GM11168 (cell line): ENCODE measurements around the gene LCE1E.

Source experiments
- in situ Hi-C: fragments of 300-500 bp; cut with MboI; formaldehyde crosslinking; loops from one replicate; pipeline ENCODE4 v1.12.0; 2022; ENCODE audit warnings: low sequenced_read_pairs; ENCODE audit not compliant: unreplicated experiment

The LCE1E gene

DNA sequence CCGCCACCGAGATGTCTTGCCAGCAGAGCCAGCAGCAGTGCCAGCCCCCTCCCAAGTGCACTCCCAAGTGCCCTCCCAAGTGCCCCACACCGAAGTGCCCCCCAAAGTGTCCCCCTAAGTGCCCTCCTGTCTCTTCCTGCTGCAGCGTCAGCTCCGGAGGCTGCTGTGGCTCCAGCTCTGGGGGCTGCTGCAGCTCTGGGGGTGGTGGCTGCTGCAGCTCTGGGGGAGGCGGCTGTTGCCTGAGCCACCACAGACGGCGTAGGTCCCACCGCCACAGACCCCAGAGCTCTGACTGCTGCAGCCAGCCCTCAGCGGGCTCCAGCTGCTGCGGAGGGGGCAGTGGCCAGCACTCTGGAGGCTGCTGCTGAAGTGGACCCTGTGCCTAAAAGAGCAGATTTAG is 9.7 kb upstream of the LCE1E start:
- in situ Hi-C loops, result no loop called here

DNA sequence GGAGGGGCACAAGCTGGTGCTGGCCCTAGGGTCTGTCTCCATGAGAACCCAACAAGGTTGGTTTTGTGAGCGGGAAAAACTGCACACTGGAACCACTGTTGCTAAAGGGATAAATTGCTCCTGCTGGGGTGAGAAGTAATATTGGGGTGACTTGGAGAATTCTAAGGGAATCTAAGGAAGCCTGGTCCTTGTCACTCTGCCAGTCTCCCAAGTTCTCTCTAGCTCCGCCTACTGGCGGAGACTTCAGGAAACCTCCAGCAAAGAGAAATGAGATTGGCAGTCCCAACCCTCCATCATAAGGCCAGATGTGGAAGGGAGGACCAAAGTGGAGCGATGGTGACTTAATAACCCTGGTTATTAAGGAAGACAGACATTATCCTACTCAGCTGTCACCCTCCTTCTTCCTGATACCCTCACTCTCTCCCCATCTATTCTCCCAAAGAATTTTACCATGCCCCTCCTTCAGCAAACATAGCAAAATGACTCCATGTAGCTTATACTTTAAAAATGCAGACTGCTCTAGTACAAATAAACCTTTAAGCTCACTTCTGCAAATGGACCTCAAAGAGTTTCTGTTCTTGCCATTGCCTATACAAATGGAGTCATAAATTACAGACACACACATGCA is 8.4 kb upstream of the LCE1E start:
- in situ Hi-C loops, result no loop called here

DNA sequence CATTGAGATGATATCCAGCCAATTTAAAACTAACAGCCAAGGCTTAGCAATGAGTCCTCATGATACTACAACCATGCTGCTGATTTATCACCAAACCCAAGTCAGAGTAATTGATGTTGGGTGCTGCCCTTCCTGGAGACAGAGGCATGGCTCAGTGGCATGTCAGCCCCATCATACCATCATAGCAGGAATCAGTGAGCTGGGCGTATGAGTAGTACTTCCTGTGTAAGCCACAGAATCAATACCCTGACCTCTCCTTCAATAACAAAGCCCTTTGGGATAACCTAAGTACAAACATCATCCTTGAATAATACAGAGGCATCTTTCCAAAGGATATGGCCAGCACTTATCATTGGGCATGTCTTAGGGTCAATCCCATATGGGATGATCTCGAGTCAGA is 3.0 kb upstream of the LCE1E start:
- in situ Hi-C loops, result no loop called here

DNA sequence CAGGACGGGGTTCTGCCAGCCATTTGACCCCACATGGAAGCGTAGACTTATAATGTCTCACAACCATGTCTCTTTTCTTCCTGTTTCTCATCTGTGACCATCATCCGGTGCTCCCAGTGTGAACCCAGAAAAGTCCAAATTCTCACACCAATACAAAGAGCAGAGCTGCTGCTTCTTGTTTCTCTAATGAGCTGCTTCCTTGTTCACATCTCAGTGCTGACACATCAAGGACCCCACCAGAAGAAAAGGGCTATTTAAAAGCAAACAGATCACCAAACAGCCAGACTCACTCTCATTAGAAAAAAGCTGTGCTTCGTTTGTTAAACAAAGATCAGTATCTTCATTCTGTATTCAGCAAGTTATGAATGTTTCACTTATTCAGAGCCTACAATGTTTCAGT is 9.6 kb downstream of the LCE1E start:
- in situ Hi-C loops, result no loop called here

DNA sequence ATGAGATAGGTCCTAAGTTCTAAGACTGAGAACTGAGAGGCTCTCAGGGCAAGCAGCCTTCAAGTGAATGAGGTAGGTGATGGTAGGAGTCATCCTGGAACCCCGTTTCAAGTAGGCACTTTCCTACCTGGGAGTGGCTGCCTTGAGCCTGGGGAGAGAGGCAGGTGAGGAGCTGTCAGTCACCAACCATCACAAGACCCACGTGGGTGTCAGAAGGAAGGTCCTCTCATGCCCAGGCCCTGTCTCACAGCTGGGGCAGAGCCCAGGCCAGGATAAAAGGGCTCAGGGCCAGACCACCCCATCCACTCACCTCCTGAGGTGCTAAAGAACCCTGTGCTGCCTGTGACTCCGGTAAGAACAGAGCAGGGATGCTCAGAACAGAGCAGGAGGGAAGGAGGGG is 10.4 kb downstream of the LCE1E start, which contains the start of gene LCE1D:
LCE1D (plus strand) TSS at position 301 of the 400 bp plus-strand sequence. CDS start 1,074 bp downstream, outside the sequence.
- in situ Hi-C loops, result no loop called here

DNA sequence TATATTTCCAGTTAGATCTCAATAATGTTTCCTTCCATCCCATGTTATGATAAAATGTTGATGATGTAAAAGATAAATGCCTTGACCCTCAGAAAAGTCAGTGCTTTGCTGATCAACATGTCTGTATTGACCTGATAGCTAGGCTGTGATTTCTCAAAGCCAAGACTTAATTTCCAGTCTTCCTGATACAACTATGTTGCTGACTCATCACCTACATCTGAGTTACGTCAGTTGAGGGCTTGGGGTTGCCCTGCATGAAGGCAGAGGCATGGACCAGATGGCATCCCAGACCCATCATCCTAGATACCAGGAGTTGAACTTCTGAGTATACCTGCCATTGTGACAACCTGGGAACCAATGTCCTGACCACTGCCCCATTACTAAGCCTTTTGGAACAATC is 15.3 kb downstream of the LCE1E start:
- in situ Hi-C loops, result no loop called here

DNA sequence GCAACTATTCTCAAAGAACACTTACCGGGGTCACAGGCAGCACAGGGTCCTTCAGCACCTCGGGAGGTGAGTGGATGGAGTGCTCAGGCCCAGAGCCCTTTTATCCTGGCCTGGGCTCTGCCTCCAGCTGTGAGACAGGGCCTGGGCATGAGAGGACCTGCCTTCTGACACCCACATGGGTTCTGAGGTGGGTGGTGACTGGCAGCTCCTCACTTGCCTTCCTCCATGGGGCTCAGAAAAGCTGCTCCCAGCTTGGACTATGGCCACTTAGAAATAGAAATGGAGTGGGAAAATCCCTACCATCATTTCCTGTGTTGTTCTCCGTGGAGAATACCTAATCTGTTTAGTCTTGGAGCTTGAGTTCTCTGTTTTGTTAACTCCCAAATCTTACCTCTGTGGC is 20.5 kb downstream of the LCE1E start, which contains the start of gene LCE1C:
LCE1C (minus strand) TSS at position 76 of the 400 bp plus-strand sequence. CDS start 1,173 bp downstream, outside the sequence.
- in situ Hi-C loops, result no loop called here

DNA sequence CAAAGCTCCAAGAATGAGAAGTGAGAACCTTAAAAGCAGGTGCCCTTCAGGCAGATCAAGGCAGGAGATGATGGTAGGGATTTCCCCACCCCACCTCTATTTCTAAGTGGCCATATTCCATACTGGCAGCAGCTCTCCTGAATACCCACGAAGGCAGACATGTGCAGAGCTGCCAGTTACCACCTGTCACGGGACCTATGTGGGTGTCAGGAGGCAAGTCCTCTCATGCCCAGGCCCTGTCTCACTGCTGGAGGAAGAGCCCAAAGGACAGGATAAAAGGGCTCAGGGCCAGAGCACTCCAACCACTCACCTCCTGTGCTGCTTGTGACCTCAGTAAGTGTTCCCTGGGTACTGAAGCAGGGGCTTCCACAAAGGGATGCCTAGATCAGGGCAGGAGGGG is 25.0 kb downstream of the LCE1E start:
- in situ Hi-C loops, result no loop called here

DNA sequence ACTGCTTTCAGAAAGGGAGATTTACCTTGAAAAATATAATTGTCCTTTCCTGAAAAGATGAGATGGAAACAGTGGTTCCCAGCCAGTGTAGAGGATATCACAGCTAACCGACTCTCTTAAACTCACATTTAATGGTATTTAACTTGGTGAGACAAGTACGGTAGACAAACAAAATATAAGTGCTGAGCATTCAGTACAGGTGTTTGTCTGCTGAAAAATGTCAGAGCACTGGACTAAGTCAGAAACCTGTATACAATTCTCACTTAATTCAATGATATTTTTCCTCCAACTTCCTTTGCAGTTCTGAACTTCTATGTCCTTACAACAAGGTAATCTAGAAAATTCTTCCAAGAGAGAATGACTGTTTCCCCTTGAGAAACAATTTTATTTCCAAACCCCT is 25.6 kb downstream of the LCE1E start, which contains the start of gene LCE1B:
LCE1B (plus strand) TSS at position 301 of the 400 bp plus-strand sequence. CDS start 476 bp downstream, outside the sequence.
- in situ Hi-C loops, result no loop called here

DNA sequence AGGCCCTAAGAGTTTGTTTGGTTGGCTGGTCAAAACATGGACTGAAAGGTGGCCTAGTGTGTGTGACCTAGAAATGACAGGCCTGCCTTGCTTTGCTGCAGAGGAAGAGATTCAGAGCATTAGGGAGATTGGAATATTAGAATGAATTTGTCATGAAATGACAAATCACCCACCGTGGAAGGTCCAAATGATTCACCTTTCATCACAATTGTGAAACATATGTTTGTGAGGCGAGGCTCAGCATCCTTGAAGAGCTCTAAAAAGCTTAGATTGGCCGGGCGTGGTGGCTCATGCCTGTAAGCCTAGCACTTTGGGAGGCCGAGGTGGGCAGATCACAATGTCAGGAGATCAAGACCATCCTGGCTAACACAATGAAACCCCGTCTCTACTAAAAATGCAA is 31.3 kb downstream of the LCE1E start:
- in situ Hi-C loops, result no loop called here

DNA sequence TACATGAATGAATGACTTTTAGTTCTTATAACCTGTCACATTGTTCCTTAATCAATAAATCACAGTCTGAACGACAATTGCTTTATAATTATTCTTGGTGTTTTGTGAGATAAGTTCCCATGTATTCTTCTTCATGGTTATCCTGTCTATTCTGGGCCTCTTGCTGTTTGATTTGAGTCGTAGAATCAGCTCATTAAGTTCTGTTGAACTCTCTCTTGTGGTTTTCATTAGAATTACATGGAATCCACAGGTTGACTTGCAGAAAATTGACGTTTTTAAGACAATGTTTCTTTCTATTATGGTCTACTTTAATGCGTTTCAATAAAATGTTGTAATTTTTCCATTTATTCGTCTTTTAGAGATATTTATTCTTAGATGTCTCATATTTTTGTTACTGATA is 37.2 kb downstream of the LCE1E start:
- in situ Hi-C loops, result no loop called here

DNA sequence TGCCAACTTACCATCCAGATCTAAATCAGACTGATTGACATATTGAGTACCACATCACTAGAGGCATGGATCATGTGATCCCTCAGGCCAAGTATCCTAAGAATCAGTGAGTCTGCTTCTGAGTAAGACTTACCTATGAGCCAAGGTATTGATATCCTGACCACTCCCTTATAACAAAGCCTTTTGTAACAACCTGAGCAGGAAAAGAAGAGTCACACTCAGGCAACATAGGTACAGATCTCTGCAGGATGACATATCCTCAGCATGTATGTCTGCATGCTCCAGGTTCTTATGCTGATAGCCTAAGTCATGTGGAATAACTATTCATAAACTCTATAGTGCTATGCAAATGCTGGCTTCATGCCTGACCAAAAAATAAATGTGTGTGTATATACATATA is 38.9 kb downstream of the LCE1E start:
- in situ Hi-C loops, result no loop called here

DNA sequence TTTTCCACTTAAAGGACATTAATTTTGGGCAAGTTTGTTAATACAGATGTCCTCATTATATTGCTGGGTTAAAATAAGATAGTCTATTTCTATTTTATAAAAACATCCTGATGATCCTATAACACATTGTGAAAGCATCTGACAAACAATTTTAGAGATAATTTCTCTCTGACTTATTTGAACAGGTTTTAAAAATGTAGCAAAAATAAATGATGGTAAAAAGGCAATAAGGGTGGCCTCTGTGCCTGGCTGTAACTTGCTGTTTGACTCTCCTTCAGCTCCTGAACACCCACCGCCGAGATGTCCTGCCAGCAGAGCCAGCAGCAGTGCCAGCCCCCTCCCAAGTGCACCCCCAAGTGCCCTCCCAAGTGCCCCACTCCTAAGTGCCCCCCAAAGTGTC is 41.1 kb downstream of the LCE1E start, which contains the start of gene LCE1A:
LCE1A (plus strand) TSS at position 301 of the 400 bp plus-strand sequence; CDS start at position 301, 0 bp downstream.
- in situ Hi-C loops, result no loop called here

DNA sequence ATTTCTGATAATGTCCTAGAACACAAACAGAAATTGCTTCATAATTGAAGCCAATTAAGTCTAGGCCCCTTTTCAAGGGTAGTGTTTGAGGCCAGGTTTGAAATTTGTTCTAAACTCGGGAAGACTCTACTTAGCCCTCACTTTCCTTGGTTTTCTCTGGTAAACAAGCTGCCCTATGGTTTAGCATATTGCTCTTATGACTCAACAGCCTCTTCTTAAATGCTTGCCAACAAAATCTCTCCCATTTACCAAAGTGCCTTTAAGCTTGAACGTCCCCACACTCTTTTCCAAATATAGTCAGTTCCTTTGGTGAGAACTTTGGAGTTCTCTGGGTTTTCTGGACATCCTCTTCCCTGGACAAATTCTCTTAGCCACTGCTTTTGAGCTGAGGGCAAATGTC is 50.8 kb downstream of the LCE1E start:
- in situ Hi-C loops, result no loop called here
